Endothelial cell of umbilical vein (primary cell): ENCODE results near the gene ANAPC7. TPM values are rescaled to one million over a fixed set of nuclear protein-coding genes. Genes with fewer than 3 reads are reported as not detected.

Experiments used
- BruUV-seq: library from RNA; stranded (reverse); fragments of 400-500 nt; replicated peaks from 2 replicates; lab custom pipeline; 2021; lab: Mats Ljungman, UMichigan
- CTCF ChIA-PET: fragments of 300-600, 350-600 bp; sonication (Branson Sonifier 250); formaldehyde crosslinking; loops from one replicate; lab custom pipeline; 2021; ENCODE audit warnings: antibody characterized with exemption, inconsistent platforms; lab: Charles Lee
- POLR2A ChIA-PET: fragments of 300-600, 350-600 bp; sonication (Branson Sonifier 250); formaldehyde crosslinking; loops from one replicate; lab custom pipeline; 2021; ENCODE audit warnings: antibody characterized with exemption, inconsistent platforms; lab: Charles Lee
- DNase-seq: peaks from one replicate; pipeline ENCODE4 v3.0.0-alpha.2; 2011; ENCODE audit warnings: low read depth, low spot score
- FAIRE-seq: peaks from 2 replicates; lab custom pipeline; 2011; peaks lifted over from hg19 to GRCh38; lab: Jason Lieb, UNC
- H2AFZ ChIP-seq: 2 replicates; pipeline ENCODE4 v1.6.0; 2012; ENCODE audit warnings: low read depth, low read length, control low read depth, inconsistent platforms
- H3K27ac ChIP-seq: 2 replicates; pipeline ENCODE4 v1.5.1; 2011; ENCODE audit warnings: low read depth, mild to moderate bottlenecking, control low read depth, low read length, moderate library complexity; ENCODE audit not compliant: insufficient read depth
- H3K27me3 ChIP-seq, 2 experiments: 2 replicates each; pipeline versions ENCODE4 v1.6.0 to v1.6.1; 2011; ENCODE audit warnings: low read length in 2 of 2, mixed read lengths in 1 of 2; ENCODE audit not compliant: control insufficient read depth in 2 of 2, insufficient read depth in 2 of 2
- H3K36me3 ChIP-seq, 2 experiments: 2 replicates in 1 of 2; 3 replicates in 1 of 2; pipeline ENCODE4 v1.5.1; 2011; ENCODE audit warnings: low read length in 2 of 2, mild to moderate bottlenecking in 1 of 2, moderate library complexity in 1 of 2; ENCODE audit not compliant: control insufficient read depth in 2 of 2, insufficient read depth in 2 of 2; ENCODE audit errors: extremely low read depth in 1 of 2
- H3K4me1 ChIP-seq: 3 replicates; pipeline ENCODE4 v1.5.1; 2011; ENCODE audit warnings: mild to moderate bottlenecking, low read length; ENCODE audit not compliant: control insufficient read depth, insufficient read depth; ENCODE audit errors: extremely low read depth
- H3K4me2 ChIP-seq: 2 replicates; pipeline ENCODE4 v1.6.1; 2011; ENCODE audit warnings: low read length, control low read depth, mixed read lengths; ENCODE audit not compliant: insufficient read depth
- H3K4me3 ChIP-seq, 3 experiments: fragments of 200-600 bp in 1 of 3; sonication (generic), shearing (Covaris generic) in 1 of 3; replicated peaks in 1 of 3; 2 replicates each; pipeline ENCODE4 v1.5.1; 2011 to 2016; ENCODE audit warnings: control low read depth in 3 of 3, low read length in 3 of 3, mild to moderate bottlenecking in 2 of 3, inconsistent platforms in 1 of 3, low read depth in 1 of 3, moderate library complexity in 1 of 3; ENCODE audit not compliant: insufficient read depth in 1 of 3
- H3K79me2 ChIP-seq: 2 replicates; pipeline ENCODE4 v1.6.0; 2012; ENCODE audit warnings: low read length, inconsistent platforms; ENCODE audit not compliant: control insufficient read depth, insufficient read depth
- H3K9ac ChIP-seq: replicated peaks from 2 replicates; pipeline ENCODE3; 2011; ENCODE audit warnings: low read length, control low read depth; ENCODE audit not compliant: insufficient read depth; ENCODE audit errors: extremely low read depth
- H3K9me1 ChIP-seq: replicated peaks from 3 replicates; pipeline ENCODE4 v1.6.0; 2011; ENCODE audit warnings: mild to moderate bottlenecking, low read length; ENCODE audit not compliant: control insufficient read depth, insufficient read depth; ENCODE audit errors: extremely low read depth
- H3K9me3 ChIP-seq: replicated peaks from 2 replicates; pipeline ENCODE4 v1.5.1; 2012; ENCODE audit warnings: low read length, inconsistent platforms; ENCODE audit not compliant: control insufficient read depth, insufficient read depth
- H4K20me1 ChIP-seq: replicated peaks from 2 replicates; pipeline ENCODE3; 2011; ENCODE audit warnings: mild to moderate bottlenecking, low read length; ENCODE audit not compliant: control insufficient read depth, insufficient read depth; ENCODE audit errors: extremely low read depth
- EZH2 ChIP-seq: IDR thresholded peaks from 2 replicates; pipeline ENCODE4 v1.6.1; 2012; ENCODE audit warnings: borderline replicate concordance, low read depth, mild to moderate bottlenecking, moderate library complexity, low read length, inconsistent platforms; ENCODE audit not compliant: severe bottlenecking
- FOS ChIP-seq: IDR thresholded peaks from 2 replicates; pipeline ENCODE4 v1.6.1; 2011; ENCODE audit warnings: mild to moderate bottlenecking, low read length, moderate library complexity, borderline replicate concordance; ENCODE audit not compliant: insufficient read depth
- GATA2 ChIP-seq: IDR thresholded peaks from 2 replicates; pipeline ENCODE4 v1.7.0; 2011; ENCODE audit warnings: low read depth, mild to moderate bottlenecking, moderate library complexity, mixed read lengths, low read length; ENCODE audit not compliant: insufficient read length, insufficient read depth
- JUN ChIP-seq: IDR thresholded peaks from 2 replicates; pipeline ENCODE4 v1.6.1; 2011; ENCODE audit warnings: borderline replicate concordance, low read depth; ENCODE audit not compliant: insufficient read length, insufficient read depth
- MYC ChIP-seq: IDR thresholded peaks from one replicate; pipeline ENCODE4 v1.6.1; 2011; ENCODE audit warnings: mild to moderate bottlenecking, low read depth, low read length
- POLR2A ChIP-seq: IDR thresholded peaks from 2 replicates; pipeline ENCODE4 v1.6.1; 2012; ENCODE audit warnings: low read depth, mild to moderate bottlenecking, control low read depth, low read length
- POLR2AphosphoS5 ChIP-seq: IDR thresholded peaks from 2 replicates; pipeline ENCODE4 v1.6.1; 2012; ENCODE audit warnings: low read depth, mild to moderate bottlenecking, control low read depth, low read length, moderate library complexity; ENCODE audit not compliant: insufficient read depth
- dilution Hi-C: fragments of 300-500 bp; cut with MboI; formaldehyde crosslinking; loops from one replicate; pipeline ENCODE4 v1.15.0; 2019; ENCODE audit warnings: low sequenced_read_pairs; ENCODE audit not compliant: extremely low pct_ligation_motif_present
- intact Hi-C: fragments of 100-400 bp; cut with micrococcal nuclease; formaldehyde crosslinking; loops from one replicate; pipeline ENCODE4 v1.10.0; 2022
- polyA plus RNA-seq, 4 experiments: library from polyadenylated mRNA; depleted of rRNA in 3 of 4; stranded (reverse) in 3 of 4; unstranded in 1 of 4; fragments of >200 nt; gene quantifications; 2 replicates each; pipeline versions ENCODE4 v1.2.1 to v1.2.3, GENCODE V29; 2011 to 2012; ENCODE audit warnings: missing spikeins in 1 of 4
- total RNA-seq: library from RNA; stranded (reverse); gene quantifications from 2 replicates; pipeline ENCODE4 v1.2.3, GENCODE V29; 2021
- TF ChIP-seq, protein P1 (sequence below): IDR thresholded peaks from 2 replicates; pipeline ENCODE4 v1.6.1; 2011; ENCODE audit not compliant: insufficient read depth, insufficient read length
- TF ChIP-seq, protein P2 (sequence below), 2 donors: IDR thresholded peaks; 1 replicate in 1 of 2; 2 replicates in 1 of 2; pipeline ENCODE4 v1.5.1; 2011; ENCODE audit warnings: low read length in 2 of 2, mild to moderate bottlenecking in 2 of 2, moderate library complexity in 2 of 2, control low read depth in 1 of 2, inconsistent platforms in 1 of 2, low read depth in 1 of 2; ENCODE audit not compliant: insufficient read depth in 1 of 2; ENCODE audit errors: extremely low read depth in 1 of 2

Gene ANAPC7
- total and polyA plus RNA-seq, 2 donors (not counting 3 experiments of a cell fraction or from before 2014, with no cell fraction given): 54.2 to 89.0 TPM

DNA sequence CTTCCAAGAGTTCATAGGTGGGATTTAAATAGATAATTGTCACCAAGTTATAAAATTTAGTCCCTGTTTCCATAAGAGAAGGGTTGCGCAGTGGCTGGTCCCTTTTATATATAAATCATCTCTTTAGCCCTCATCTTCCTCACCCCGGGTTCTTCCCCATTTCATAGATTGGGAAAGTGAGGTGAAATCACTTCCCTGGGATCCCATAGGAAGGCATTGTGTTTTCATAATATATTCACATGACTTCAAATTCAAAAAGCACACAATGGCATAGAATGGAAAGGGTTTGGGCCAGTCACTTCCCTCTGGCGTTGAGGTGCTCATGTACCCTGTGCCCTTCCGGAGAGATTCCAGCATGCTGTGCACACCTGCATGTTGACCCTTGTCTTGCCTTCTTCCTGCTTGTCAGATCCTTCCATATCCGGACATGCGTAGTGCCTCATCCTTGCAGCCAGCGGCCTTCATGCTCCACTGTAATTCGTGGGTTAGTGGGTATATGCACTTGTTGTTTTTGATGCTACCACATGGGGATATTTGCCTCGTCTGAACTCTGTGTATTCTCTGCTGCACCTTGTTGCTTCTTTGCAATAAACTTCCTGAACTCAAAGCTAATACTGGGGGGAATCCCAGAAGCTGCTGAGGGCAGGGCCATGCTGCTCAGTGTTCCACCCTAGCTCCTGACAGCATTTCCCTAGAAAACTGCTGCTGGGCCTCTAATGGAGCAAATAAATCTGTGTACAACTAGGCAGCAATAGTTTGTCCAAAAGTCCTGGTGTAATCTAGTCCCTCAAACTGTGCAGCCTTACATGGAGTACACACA, 59.6 kb downstream of the ANAPC7 start:
- TF ChIP-seq POLR2AphosphoS5 (no peak), GATA2 (no peak), JUN (no peak), FOS (no peak), POLR2A (no peak), MYC (no peak), EZH2 (no peak)
- TF ChIP-seq, protein P1, sequence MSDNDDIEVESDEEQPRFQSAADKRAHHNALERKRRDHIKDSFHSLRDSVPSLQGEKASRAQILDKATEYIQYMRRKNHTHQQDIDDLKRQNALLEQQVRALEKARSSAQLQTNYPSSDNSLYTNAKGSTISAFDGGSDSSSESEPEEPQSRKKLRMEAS: no peak
- TF ChIP-seq, protein P2, sequence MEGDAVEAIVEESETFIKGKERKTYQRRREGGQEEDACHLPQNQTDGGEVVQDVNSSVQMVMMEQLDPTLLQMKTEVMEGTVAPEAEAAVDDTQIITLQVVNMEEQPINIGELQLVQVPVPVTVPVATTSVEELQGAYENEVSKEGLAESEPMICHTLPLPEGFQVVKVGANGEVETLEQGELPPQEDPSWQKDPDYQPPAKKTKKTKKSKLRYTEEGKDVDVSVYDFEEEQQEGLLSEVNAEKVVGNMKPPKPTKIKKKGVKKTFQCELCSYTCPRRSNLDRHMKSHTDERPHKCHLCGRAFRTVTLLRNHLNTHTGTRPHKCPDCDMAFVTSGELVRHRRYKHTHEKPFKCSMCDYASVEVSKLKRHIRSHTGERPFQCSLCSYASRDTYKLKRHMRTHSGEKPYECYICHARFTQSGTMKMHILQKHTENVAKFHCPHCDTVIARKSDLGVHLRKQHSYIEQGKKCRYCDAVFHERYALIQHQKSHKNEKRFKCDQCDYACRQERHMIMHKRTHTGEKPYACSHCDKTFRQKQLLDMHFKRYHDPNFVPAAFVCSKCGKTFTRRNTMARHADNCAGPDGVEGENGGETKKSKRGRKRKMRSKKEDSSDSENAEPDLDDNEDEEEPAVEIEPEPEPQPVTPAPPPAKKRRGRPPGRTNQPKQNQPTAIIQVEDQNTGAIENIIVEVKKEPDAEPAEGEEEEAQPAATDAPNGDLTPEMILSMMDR (IDR thresholded peaks at IDR 0.05; ENCODE audit: extremely low read depth in 1 of 2, insufficient read depth in 1 of 2, low read depth in 1 of 2, low read length in 2 of 2): no peak
- BruUV-seq: no TSS peak
- peaks cover 55 to 60% of the 10 kb centered on the region in 2 experiments for H3K36me3 ChIP-seq
- dilution Hi-C loops: no loop called here
- H3K79me2 ChIP-seq: no peaks in the 10 kb centered on the region
- no peaks in the 10 kb centered on the region for H3K27me3 ChIP-seq
- ChIA-PET POLR2A (no interaction called here), CTCF (no interaction called here)
- no peak overlapping the region for H3K27ac ChIP-seq
- no peak overlapping the region for H3K4me2 ChIP-seq
- no peaks in the 10 kb centered on the region for H3K9me1 ChIP-seq
- no peaks in the 10 kb centered on the region for H3K4me1 ChIP-seq
- no peak for FAIRE-seq
- no peaks in the 10 kb centered on the region for H4K20me1 ChIP-seq
- H3K9me3 ChIP-seq: no peaks in the 10 kb centered on the region
- no peak overlapping the region for H2AFZ ChIP-seq
- no peak overlapping the region for H3K9ac ChIP-seq
- DNase-seq: no peak
- intact Hi-C loops: loop anchor here (2.0 kb wide), 1 partner anchor 17 kb away; no protein-coding TSS in a partner anchor
- no peak overlapping the region for H3K4me3 ChIP-seq
